Mucosa of descending colon (tissue), 3 donors: Measurements from ENCODE around the gene TMEM132C. TPM values are rescaled to one million over a fixed set of nuclear protein-coding genes. Genes with fewer than 3 reads are reported as not detected.

ENCODE experiments used
- ATAC-seq: fragments of 200-7000 bp; cut with Tn5 transposase; one replicate; pipeline ENCODE4 v1.9.1; 2020; ENCODE audit warnings: mild to moderate bottlenecking, moderate library complexity
- DNase-seq, 3 donors: peaks; one replicate each; pipeline ENCODE4 v3.0.0-alpha.2; 2020
- H3K36me3 ChIP-seq: fragments of 200-600 bp; one replicate; pipeline ENCODE4 v1.8.0; 2021; ENCODE audit warnings: low read depth, mild to moderate bottlenecking
- H3K4me1 ChIP-seq: fragments of 200-600 bp; one replicate; pipeline ENCODE4 v1.8.0; 2021; ENCODE audit warnings: low read depth, mild to moderate bottlenecking
- H3K4me3 ChIP-seq: fragments of 200-600 bp; one replicate; pipeline ENCODE4 v1.8.0; 2021; ENCODE audit warnings: mild to moderate bottlenecking
- H3K9me3 ChIP-seq: fragments of 200-600 bp; one replicate; pipeline ENCODE4 v1.8.0; 2021; ENCODE audit warnings: mild to moderate bottlenecking
- intact Hi-C, 2 donors: fragments of 100-400 bp; cut with DNase I in 1 of 2; cut with micrococcal nuclease in 1 of 2; formaldehyde crosslinking; loops; one replicate each; pipeline versions ENCODE4 v1.11.0 to v1.11.1; 2022; cut with DNase I, micrococcal nuclease
- total RNA-seq, 3 donors: library from RNA; stranded (reverse); fragmentation: NEBNext Ultra II Directional in 2 of 3; extraction: Animal tissue kit (Norgen Biotek cat#: 25700) in 2 of 3; gene quantifications; one replicate each; pipeline versions ENCODE4 v1.2.1 to v1.2.4, GENCODE V29; 2021 to 2023
- TF ChIP-seq, protein P1 (sequence below): fragments of 200-600 bp; IDR thresholded peaks from one replicate; pipeline ENCODE4 v1.8.0; 2022; ENCODE audit warnings: antibody characterized with exemption, mild to moderate bottlenecking
- donor health status: DM: no; HTN: no; CAD: no; lungs with moderate emphysema.
- donor health status: DM: no; HTN: no; CAD: no.
- donor health status: DM: no; HTN: yes; CAD: no.

TMEM132C gene
- total RNA-seq, 3 donors from 2014 or later = 0.23 to 2.4 (median 1.2) TPM

DNA sequence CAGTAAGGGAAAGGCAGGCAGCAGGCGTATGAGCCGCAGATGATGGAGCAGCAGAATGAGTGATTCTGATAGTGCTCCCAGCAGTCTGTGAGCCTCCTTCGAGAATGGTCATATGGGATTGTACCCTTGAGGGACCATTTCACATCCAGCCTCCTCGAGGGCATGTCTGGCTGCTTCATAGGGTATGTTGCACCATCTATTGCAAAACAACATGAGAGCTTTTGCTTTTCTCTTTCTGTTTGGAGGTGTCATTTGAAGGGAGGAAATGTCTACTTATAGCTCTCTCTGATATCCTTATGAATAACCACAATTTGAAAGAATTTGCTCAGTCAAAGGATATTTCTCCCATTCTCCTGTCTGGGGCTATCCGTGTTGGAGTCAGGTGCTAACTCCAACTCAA lies 172.8 kb downstream of the TMEM132C start:
- Histone ChIP-seq H3K9me3 (no peaks in the 10 kb centered on the region), H3K4me1 (no peaks in the 10 kb centered on the region), H3K4me3 (no peak overlapping the region), H3K36me3 (no peaks in the 10 kb centered on the region)
- TF ChIP-seq, protein P1, sequence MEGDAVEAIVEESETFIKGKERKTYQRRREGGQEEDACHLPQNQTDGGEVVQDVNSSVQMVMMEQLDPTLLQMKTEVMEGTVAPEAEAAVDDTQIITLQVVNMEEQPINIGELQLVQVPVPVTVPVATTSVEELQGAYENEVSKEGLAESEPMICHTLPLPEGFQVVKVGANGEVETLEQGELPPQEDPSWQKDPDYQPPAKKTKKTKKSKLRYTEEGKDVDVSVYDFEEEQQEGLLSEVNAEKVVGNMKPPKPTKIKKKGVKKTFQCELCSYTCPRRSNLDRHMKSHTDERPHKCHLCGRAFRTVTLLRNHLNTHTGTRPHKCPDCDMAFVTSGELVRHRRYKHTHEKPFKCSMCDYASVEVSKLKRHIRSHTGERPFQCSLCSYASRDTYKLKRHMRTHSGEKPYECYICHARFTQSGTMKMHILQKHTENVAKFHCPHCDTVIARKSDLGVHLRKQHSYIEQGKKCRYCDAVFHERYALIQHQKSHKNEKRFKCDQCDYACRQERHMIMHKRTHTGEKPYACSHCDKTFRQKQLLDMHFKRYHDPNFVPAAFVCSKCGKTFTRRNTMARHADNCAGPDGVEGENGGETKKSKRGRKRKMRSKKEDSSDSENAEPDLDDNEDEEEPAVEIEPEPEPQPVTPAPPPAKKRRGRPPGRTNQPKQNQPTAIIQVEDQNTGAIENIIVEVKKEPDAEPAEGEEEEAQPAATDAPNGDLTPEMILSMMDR = no peak
- intact Hi-C loops = no loop called here
- DNase-seq = no peak
- ATAC-seq = no peak

DNA sequence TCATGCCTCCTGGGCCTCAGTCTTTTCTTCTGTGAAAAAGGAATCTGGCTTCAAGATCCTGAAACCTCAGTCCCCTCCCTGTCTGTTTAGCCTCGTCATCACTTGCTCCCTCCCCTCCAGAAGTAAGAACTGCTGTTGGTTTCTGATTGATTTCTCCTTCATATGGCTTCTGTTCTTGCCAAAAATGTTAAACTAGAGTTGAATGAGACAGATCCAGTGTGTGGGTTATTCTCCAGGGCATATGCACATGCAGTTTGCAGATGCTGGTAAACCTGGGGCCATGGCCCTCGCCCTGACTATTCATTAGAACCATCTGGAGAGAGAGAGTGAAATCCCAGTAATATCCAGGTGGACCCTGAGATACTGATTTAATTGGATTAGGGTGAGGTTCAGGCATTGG lies 175.1 kb downstream of the TMEM132C start:
- no peak for ATAC-seq
- H3K4me3 ChIP-seq = no peak overlapping the region
- intact Hi-C loops = no loop called here
- no peak for DNase-seq
- no peaks in the 10 kb centered on the region for H3K9me3 ChIP-seq
- H3K36me3 ChIP-seq = no peaks in the 10 kb centered on the region
- H3K4me1 ChIP-seq = no peaks in the 10 kb centered on the region
- TF ChIP-seq, protein P1 = no peak

DNA sequence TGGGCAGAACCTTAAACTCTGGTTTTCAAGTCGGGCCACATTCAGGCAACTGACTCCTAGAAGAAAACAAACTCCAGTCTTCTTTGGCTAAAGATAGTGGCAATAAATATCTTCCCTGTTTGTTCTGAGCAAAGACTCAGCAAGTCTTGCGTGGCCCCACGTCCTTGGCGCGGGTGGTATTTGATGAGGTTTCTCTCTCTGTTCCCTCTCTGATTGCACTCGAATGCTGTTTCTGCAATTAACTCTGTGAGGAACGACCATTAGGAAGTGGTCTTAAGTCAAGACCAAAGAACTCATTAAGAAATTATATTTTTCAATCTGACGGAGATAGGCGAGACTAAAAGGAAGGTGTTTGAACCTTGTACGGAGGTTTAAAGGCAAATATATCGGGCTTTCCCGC lies 177.6 kb downstream of the TMEM132C start:
- intact Hi-C loops = no loop called here
- no peaks in the 10 kb centered on the region for H3K9me3 ChIP-seq
- ATAC-seq (no peak), DNase-seq (no peak)
- no peaks in the 10 kb centered on the region for H3K36me3 ChIP-seq
- TF ChIP-seq, protein P1 = no peak
- H3K4me3 ChIP-seq = no peak overlapping the region
- no peaks in the 10 kb centered on the region for H3K4me1 ChIP-seq

GRCh38 chr12:128445415-128446127 lies 178.6 kb downstream of the TMEM132C start:
- Histone ChIP-seq H3K36me3 (no peaks in the 10 kb centered on the region), H3K4me3 (no peak overlapping the region), H3K4me1 (no peaks in the 10 kb centered on the region), H3K9me3 (no peaks in the 10 kb centered on the region)
- intact Hi-C loops = no loop called here
- DNase-seq (no peak), ATAC-seq (no peak)
- TF ChIP-seq, protein P1 = no peak

DNA sequence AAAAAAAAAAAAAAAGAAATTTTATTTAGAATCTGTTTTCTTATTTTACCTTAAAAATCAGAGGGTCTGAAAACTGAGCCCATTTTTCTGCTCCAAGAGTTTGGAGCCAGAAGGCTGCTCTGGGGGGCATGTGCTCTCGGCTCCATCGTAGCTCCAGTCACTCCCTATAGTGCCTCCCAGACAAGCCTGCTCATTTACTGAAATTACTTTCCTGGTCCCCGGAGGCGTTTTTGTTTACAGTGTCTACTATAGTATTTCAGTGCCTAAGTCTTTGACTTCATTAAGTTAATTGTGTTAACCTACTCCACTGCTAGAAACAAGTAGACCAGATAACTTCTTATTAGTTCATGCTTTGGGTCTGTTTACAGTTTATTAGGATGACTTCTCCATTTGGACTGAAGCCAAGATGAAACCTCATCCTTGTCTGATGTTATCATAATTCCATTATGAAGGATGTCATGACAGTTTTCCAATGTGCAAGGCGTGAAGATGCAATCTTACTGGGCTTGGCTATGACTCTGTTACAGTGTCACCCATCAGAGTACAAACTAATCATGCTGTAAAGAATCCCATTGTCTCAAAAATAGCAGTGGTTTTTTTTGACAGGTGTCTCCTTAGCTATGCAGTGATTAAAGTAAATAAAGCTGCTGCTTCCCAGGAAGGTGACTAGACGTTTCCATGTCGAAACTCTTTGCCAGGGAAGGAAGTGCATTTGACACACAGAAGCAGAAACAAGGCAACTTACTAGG lies 182.3 kb downstream of the TMEM132C start:
- intact Hi-C loops = no loop called here
- H3K9me3 ChIP-seq = no peaks in the 10 kb centered on the region
- DNase-seq (no peak), ATAC-seq (no peak)
- H3K4me3 ChIP-seq = no peak overlapping the region
- H3K36me3 ChIP-seq = no peaks in the 10 kb centered on the region
- no peaks in the 10 kb centered on the region for H3K4me1 ChIP-seq
- TF ChIP-seq, protein P1 = no peak
